Calu3 (cell line): ENCODE measurements around the gene C16orf86. TPM values are rescaled to one million over a fixed set of nuclear protein-coding genes. Genes with fewer than 3 reads are reported as not detected.

Source experiments
- BruUV-seq: library from RNA; stranded (reverse); fragments of 400-500 nt; replicated peaks from 2 replicates; lab custom pipeline; 2021; lab: Mats Ljungman, UMichigan
- CTCF ChIA-PET: fragments of 300-600 bp; sonication (Branson Sonifier 250); formaldehyde crosslinking; loops from one replicate; lab custom pipeline; 2022; ENCODE audit warnings: antibody characterized with exemption; lab: Charles Lee
- DNase-seq: peaks from one replicate; pipeline ENCODE4 v3.0.0; 2022
- H3K27ac Mint-ChIP-seq: one replicate; pipeline ENCODE4 v1.8.0; 2022; ENCODE audit warnings: mixed read lengths; ENCODE audit not compliant: unreplicated experiment
- H3K27me3 Mint-ChIP-seq: one replicate; pipeline ENCODE4 v1.8.0; 2022; ENCODE audit warnings: mixed read lengths; ENCODE audit not compliant: unreplicated experiment
- H3K36me3 Mint-ChIP-seq: one replicate; pipeline ENCODE4 v1.8.0; 2022; ENCODE audit warnings: mild to moderate bottlenecking, moderate library complexity, mixed read lengths; ENCODE audit not compliant: insufficient read depth, unreplicated experiment
- H3K4me1 Mint-ChIP-seq: one replicate; pipeline ENCODE4 v1.8.0; 2022; ENCODE audit warnings: mild to moderate bottlenecking, low read depth, mixed read lengths; ENCODE audit not compliant: unreplicated experiment
- H3K4me3 Mint-ChIP-seq: one replicate; pipeline ENCODE4 v1.8.0; 2022; ENCODE audit warnings: mild to moderate bottlenecking, low read depth, moderate library complexity, mixed read lengths; ENCODE audit not compliant: unreplicated experiment
- H3K9me3 Mint-ChIP-seq: one replicate; pipeline ENCODE4 v1.8.0; 2022; ENCODE audit warnings: low read depth, mixed read lengths; ENCODE audit not compliant: unreplicated experiment
- intact Hi-C: fragments of 100-400 bp; cut with micrococcal nuclease; formaldehyde crosslinking; loops from one replicate; pipeline ENCODE4 v1.10.0; 2022; ENCODE audit not compliant: unreplicated experiment
- total RNA-seq: library from RNA; stranded (reverse); gene quantifications from 2 replicates; pipeline ENCODE4 v1.2.3, GENCODE V29; 2022
- TF ChIP-seq, protein P1 (sequence below): fragments of 200-600 bp; IDR thresholded peaks from one replicate; pipeline ENCODE4 v1.8.0; 2022; ENCODE audit warnings: antibody characterized with exemption; ENCODE audit not compliant: unreplicated experiment

The C16orf86 gene
- total RNA-seq, 1 experiment from 2014 or later = 0.68 TPM

DNA sequence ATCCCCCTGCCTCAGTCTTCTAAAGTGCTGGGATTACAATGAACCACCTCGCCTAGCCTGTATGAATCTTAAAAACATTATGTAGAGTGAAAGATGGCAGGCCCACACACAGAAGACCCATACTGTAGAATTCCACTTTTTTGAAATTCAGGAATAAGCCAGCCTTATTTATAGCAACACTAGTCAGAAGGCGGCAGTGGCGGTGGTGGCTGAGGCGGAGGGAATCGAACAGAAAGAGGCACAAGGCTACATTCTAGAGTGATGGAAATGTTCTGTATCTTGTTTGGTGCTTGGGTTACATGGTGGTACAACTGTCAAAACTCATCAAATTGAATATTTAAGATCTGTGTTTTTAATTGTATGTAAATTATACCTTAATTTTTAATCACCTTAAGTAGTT is 41.2 kb downstream of the C16orf86 start:
- Mint-ChIP-seq H3K9me3 (no peaks in the 10 kb centered on the region), H3K27me3 (no peaks in the 10 kb centered on the region), H3K4me3 (no peak overlapping the region), H3K4me1 (no peaks in the 10 kb centered on the region), H3K36me3 (no peaks in the 10 kb centered on the region), H3K27ac (no peak overlapping the region)
- TF ChIP-seq, protein P1, sequence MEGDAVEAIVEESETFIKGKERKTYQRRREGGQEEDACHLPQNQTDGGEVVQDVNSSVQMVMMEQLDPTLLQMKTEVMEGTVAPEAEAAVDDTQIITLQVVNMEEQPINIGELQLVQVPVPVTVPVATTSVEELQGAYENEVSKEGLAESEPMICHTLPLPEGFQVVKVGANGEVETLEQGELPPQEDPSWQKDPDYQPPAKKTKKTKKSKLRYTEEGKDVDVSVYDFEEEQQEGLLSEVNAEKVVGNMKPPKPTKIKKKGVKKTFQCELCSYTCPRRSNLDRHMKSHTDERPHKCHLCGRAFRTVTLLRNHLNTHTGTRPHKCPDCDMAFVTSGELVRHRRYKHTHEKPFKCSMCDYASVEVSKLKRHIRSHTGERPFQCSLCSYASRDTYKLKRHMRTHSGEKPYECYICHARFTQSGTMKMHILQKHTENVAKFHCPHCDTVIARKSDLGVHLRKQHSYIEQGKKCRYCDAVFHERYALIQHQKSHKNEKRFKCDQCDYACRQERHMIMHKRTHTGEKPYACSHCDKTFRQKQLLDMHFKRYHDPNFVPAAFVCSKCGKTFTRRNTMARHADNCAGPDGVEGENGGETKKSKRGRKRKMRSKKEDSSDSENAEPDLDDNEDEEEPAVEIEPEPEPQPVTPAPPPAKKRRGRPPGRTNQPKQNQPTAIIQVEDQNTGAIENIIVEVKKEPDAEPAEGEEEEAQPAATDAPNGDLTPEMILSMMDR = no peak
- no TSS peak for BruUV-seq
- no peak for DNase-seq
- CTCF ChIA-PET = interaction anchor here (1.0 kb wide), 1 partner anchor 48 kb away, joined by 3 read pairs; the partner anchor contains the start of gene ACD
- intact Hi-C loops = no loop called here

DNA sequence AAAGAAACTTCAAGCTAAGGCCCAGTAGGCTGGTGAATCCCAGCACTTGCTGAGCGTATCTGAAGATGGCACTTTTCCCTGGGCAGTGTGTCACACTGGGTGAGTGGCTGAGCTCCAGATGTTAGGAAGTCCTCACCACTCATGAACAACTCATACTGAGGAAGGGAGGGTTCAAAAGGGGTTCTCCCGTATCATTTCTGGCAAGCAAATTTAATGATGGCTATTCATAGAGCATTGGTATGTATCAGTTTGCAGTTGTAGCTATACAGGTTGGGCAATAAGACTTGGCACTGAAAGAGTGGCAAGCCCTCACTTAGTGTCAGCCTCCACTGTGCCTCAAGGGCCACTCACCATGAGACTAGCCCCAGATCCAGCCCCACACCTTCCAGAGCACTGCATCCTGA is 41.8 kb downstream of the C16orf86 start:
- intact Hi-C loops = no loop called here
- no peak for DNase-seq
- no peak overlapping the region for H3K27ac Mint-ChIP-seq
- CTCF ChIA-PET = interaction anchor here (1.0 kb wide), 1 partner anchor 48 kb away, joined by 3 read pairs; the partner anchor contains the start of gene ACD
- H3K4me3 Mint-ChIP-seq = no peak overlapping the region
- no peaks in the 10 kb centered on the region for H3K9me3 Mint-ChIP-seq
- BruUV-seq = no TSS peak
- H3K27me3 Mint-ChIP-seq = no peaks in the 10 kb centered on the region
- H3K4me1 Mint-ChIP-seq = no peaks in the 10 kb centered on the region
- H3K36me3 Mint-ChIP-seq = no peaks in the 10 kb centered on the region
- TF ChIP-seq, protein P1 = no peak

DNA sequence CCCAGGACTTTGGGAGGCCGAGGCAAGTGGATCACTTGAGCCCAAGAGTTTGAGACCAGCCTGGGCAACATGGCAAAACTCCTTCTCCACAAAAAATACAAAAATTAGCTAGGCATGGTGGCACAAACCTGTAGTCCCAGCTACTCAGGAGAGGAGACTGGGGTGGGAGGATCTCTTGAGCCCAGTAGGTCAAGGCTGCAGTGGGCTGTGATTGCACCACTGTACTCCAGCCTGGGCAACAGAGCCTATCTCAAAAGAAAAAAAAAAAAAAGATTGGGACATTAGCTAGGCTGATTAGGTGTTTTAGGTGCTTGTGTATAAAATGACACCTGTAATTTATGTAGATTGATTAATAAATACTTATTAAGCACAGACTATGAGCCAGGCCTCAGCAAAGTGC is 42.4 kb downstream of the C16orf86 start:
- BruUV-seq = no TSS peak
- Mint-ChIP-seq H3K4me3 (no peak overlapping the region), H3K27ac (no peak overlapping the region), H3K4me1 (no peaks in the 10 kb centered on the region), H3K9me3 (no peaks in the 10 kb centered on the region), H3K27me3 (no peaks in the 10 kb centered on the region), H3K36me3 (no peaks in the 10 kb centered on the region)
- CTCF ChIA-PET = interaction anchor here (0.5 kb wide), 1 partner anchor 94 kb away, joined by 6 read pairs; no protein-coding TSS in a partner anchor
- intact Hi-C loops = no loop called here
- no peak for DNase-seq
- TF ChIP-seq, protein P1 = no peak

DNA sequence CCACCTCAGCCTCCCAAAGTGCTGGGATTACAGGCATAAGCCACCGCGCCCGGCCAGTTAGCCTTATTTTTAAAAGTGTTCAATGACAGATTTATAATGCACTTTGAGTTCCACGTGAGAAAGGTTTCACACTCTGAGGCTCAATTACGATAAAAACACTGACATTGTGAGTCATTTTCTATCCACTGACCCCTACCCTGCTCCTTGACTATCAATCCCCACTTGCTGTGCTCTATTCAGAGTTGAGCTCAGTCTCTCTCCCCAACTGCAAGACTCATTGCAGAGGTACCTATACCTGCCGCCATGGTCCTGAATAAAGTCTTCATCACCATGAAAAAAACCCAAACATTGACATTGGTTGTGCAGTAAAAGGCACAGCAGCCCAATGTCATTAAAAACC is 44.0 kb downstream of the C16orf86 start:
- no TSS peak for BruUV-seq
- H3K9me3 Mint-ChIP-seq = no peaks in the 10 kb centered on the region
- H3K36me3 Mint-ChIP-seq = no peaks in the 10 kb centered on the region
- H3K4me1 Mint-ChIP-seq = no peaks in the 10 kb centered on the region
- CTCF ChIA-PET = no interaction called here
- DNase-seq = no peak
- no peak overlapping the region for H3K27ac Mint-ChIP-seq
- intact Hi-C loops = no loop called here
- H3K4me3 Mint-ChIP-seq = no peak overlapping the region
- TF ChIP-seq, protein P1 = no peak
- H3K27me3 Mint-ChIP-seq = no peaks in the 10 kb centered on the region
